ENCODE measurements around the gene DCLK2. TPM values are rescaled to one million over a fixed set of nuclear protein-coding genes. Genes with fewer than 3 reads are reported as not detected.
A peak's percentile ranks its signal among the peaks of the same experiment; 100 is the strongest.

DCLK2 gene
- total and polyA plus RNA-seq, 2 donors from 2014 or later = 2.6 to 3.4 TPM

GRCh38 chr4:150173432-150173861 lies 95.2 kb downstream of the DCLK2 start:
- Histone ChIP-seq H3K27ac (ENCODE audit: low read depth in 2 of 2, low read length in 2 of 2) (peak overlapping the region in 1 of 2 donors; percentile 36), H3K4me3 (ENCODE audit: low read length in 3 of 3) (no peak overlapping the region), H3K4me1 (ENCODE audit: control insufficient read depth in 2 of 3, insufficient read depth in 2 of 3, low read depth in 1 of 3, low read length in 3 of 3) (peaks cover 0 to 3% (median 0%) of the 10 kb centered on the region in 3 donors), H3K36me3 (ENCODE audit: control insufficient read depth in 2 of 3, insufficient read depth in 3 of 3, low read length in 3 of 3) (no peaks in the 10 kb centered on the region), H3K27me3 (ENCODE audit: control insufficient read depth, insufficient read depth, low read length) (no peaks in the 10 kb centered on the region), H3K9ac (ENCODE audit: low read length in 3 of 3) (no peak overlapping the region), H3K9me3 (ENCODE audit: control insufficient read depth in 2 of 3, insufficient read depth in 1 of 3, low read length in 3 of 3) (no peaks in the 10 kb centered on the region)
- no peak for TF ChIP-seq CTCF (IDR thresholded peaks at IDR 0.05; ENCODE audit: borderline replicate concordance, extremely low read depth, insufficient read depth)
- intact Hi-C loops (cut with DNase I) = no loop called here
- no peak for FAIRE-seq
- peak in 2 of 5 donors; percentile 18 to 42 for DNase-seq

GRCh38 chr4:150173982-150174398 lies 95.7 kb downstream of the DCLK2 start:
- H3K27me3 ChIP-seq (ENCODE audit: control insufficient read depth, insufficient read depth, low read length) = no peaks in the 10 kb centered on the region
- intact Hi-C loops (cut with DNase I) = no loop called here
- TF ChIP-seq CTCF (IDR thresholded peaks at IDR 0.05; ENCODE audit: borderline replicate concordance, extremely low read depth, insufficient read depth) = no peak
- no peaks in the 10 kb centered on the region for H3K36me3 ChIP-seq (ENCODE audit: control insufficient read depth in 2 of 3, insufficient read depth in 3 of 3, low read length in 3 of 3)
- H3K4me3 ChIP-seq (ENCODE audit: low read length in 3 of 3) = peak overlapping the region in 1 of 3 donors; percentile 18
- peaks cover 0 to 3% (median 0%) of the 10 kb centered on the region in 3 donors for H3K4me1 ChIP-seq (ENCODE audit: control insufficient read depth in 2 of 3, insufficient read depth in 2 of 3, low read depth in 1 of 3, low read length in 3 of 3)
- FAIRE-seq (no peak), DNase-seq (peak in 3 of 5 donors; percentile 28 to 70 (median 43))
- no peak overlapping the region for H3K9ac ChIP-seq (ENCODE audit: low read length in 3 of 3)
- H3K27ac ChIP-seq (ENCODE audit: low read depth in 2 of 2, low read length in 2 of 2) = peak overlapping the region in 1 of 2 donors; percentile 47
- no peaks in the 10 kb centered on the region for H3K9me3 ChIP-seq (ENCODE audit: control insufficient read depth in 2 of 3, insufficient read depth in 1 of 3, low read length in 3 of 3)

GRCh38 chr4:150176547-150176946 lies 98.3 kb downstream of the DCLK2 start:
- H3K4me3 ChIP-seq (ENCODE audit: low read length in 3 of 3) = no peak overlapping the region
- no peaks in the 10 kb centered on the region for H3K36me3 ChIP-seq (ENCODE audit: control insufficient read depth in 2 of 3, insufficient read depth in 3 of 3, low read length in 3 of 3)
- H3K9me3 ChIP-seq (ENCODE audit: control insufficient read depth in 2 of 3, insufficient read depth in 1 of 3, low read length in 3 of 3) = no peaks in the 10 kb centered on the region
- intact Hi-C loops (cut with DNase I) = no loop called here
- FAIRE-seq (no peak), DNase-seq (peak in 3 of 5 donors; percentile 16 to 63 (median 39))
- peaks cover 0 to 3% (median 0%) of the 10 kb centered on the region in 3 donors for H3K4me1 ChIP-seq (ENCODE audit: control insufficient read depth in 2 of 3, insufficient read depth in 2 of 3, low read depth in 1 of 3, low read length in 3 of 3)
- H3K27me3 ChIP-seq (ENCODE audit: control insufficient read depth, insufficient read depth, low read length) = no peaks in the 10 kb centered on the region
- H3K27ac ChIP-seq (ENCODE audit: low read depth in 2 of 2, low read length in 2 of 2) = no peak overlapping the region
- H3K9ac ChIP-seq (ENCODE audit: low read length in 3 of 3) = no peak overlapping the region
- TF ChIP-seq CTCF (IDR thresholded peaks at IDR 0.05; ENCODE audit: borderline replicate concordance, extremely low read depth, insufficient read depth) = no peak

- no peak overlapping the region for H3K4me3 ChIP-seq (ENCODE audit: low read length in 3 of 3)
Observed at GRCh38 chr4:150178161-150178560, 99.9 kb downstream of the DCLK2 start.

More at GRCh38 chr4:150178161-150178560, 99.9 kb downstream of the DCLK2 start:
- no peak overlapping the region for H3K9ac ChIP-seq (ENCODE audit: low read length in 3 of 3)
- H3K9me3 ChIP-seq (ENCODE audit: control insufficient read depth in 2 of 3, insufficient read depth in 1 of 3, low read length in 3 of 3) = no peaks in the 10 kb centered on the region
- H3K36me3 ChIP-seq (ENCODE audit: control insufficient read depth in 2 of 3, insufficient read depth in 3 of 3, low read length in 3 of 3) = no peaks in the 10 kb centered on the region
- FAIRE-seq = no peak
- no peak for TF ChIP-seq CTCF (IDR thresholded peaks at IDR 0.05; ENCODE audit: borderline replicate concordance, extremely low read depth, insufficient read depth)
- DNase-seq = no peak
- no peaks in the 10 kb centered on the region for H3K27me3 ChIP-seq (ENCODE audit: control insufficient read depth, insufficient read depth, low read length)
- no peak overlapping the region for H3K27ac ChIP-seq (ENCODE audit: low read depth in 2 of 2, low read length in 2 of 2)
- intact Hi-C loops (cut with DNase I) = no loop called here
- H3K4me1 ChIP-seq (ENCODE audit: control insufficient read depth in 2 of 3, insufficient read depth in 2 of 3, low read depth in 1 of 3, low read length in 3 of 3) = peaks cover 0 to 3% (median 0%) of the 10 kb centered on the region in 3 donors
